HG02884 (cell line): ENCODE measurements around the gene DSCAM.
"Not testable (repeated sequence)": the region's sequence is repeated elsewhere in the genome, so short reads cannot be mapped to it uniquely, and the experiment has no call there.

ENCODE experiments used
- ATAC-seq: cut with Tn5 transposase; IDR thresholded peaks from one replicate; pipeline ENCODE4 v1.9.1; 2021; ENCODE audit warnings: mild to moderate bottlenecking, moderate library complexity; ENCODE audit not compliant: unreplicated experiment

The DSCAM gene

DNA sequence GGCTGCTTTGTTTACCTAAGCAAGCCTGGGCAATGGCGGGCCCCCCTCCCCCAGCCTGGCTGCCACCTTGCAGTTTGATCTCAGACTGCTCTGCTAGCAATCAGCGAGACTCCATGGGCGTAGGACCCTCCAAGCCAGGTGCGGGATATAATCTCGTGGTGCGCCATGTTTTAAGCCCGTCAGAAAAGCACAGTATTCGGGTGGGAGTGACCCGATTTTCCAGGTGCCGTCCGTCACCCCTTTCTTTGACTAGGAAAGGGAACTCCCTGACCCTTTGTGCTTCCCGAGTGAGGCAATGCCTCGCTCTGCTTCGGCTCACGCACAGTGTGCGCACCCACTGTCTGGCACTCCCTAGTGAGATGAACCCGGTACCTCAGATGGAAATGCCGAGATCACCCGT is 818.6 kb downstream of the DSCAM start:
- not testable (repeated sequence) for ATAC-seq

DNA sequence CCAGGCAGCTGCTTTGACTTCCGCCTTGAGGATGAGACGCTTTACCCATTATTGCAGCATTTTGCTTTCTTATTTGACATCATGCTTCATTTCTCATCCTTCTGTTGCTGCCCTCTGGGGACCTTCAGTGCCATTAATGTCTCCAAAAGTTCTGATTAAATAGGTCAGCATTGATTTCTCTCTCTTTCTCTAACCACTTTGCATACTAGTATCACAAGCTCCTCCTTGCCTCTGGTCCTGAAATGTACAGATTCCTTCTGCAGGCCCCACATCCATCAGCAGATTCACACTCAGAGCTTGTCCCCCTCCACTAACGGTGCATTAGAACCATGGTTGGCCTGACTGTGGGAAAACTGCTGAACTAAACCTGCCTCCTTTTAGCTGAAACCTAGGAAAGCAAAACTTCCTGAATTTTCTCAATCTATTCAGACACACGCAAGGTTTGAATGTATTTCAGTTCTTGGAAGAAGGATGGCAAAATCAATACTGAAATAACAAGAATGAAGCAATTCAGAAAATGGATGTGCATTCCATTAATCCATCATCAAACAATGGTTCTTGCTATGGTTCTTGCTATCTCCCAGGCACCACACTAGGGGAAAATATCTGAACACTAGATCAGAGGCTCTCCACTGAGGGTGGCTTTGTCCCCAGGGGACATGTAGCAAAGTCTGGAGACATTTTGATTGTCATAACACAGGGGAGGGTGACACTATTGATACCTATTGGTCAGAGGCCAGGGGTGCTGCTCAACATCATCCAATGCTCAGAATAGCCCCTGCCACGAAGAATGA is 825.2 kb downstream of the DSCAM start:
- ATAC-seq = no peak

DNA sequence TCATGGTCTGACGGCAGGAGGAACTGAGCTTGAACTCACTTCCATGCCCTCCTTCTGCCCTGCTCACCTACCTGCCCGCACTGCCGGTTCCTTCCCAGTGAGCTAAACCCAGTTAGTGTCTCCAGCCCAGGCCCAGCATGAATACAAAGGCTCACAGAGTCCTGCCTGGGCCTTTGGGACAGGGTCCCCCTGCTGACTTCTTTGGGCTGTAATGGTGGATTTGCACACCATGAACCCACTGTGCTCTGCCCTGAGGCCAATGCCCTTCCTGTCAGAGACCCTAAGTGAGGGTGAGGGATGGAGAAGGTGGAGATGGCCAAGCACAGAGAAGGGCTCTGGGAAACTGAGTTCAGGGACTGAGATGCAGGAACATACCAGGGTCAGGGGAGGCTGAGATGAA is 826.3 kb downstream of the DSCAM start:
- no peak for ATAC-seq

DNA sequence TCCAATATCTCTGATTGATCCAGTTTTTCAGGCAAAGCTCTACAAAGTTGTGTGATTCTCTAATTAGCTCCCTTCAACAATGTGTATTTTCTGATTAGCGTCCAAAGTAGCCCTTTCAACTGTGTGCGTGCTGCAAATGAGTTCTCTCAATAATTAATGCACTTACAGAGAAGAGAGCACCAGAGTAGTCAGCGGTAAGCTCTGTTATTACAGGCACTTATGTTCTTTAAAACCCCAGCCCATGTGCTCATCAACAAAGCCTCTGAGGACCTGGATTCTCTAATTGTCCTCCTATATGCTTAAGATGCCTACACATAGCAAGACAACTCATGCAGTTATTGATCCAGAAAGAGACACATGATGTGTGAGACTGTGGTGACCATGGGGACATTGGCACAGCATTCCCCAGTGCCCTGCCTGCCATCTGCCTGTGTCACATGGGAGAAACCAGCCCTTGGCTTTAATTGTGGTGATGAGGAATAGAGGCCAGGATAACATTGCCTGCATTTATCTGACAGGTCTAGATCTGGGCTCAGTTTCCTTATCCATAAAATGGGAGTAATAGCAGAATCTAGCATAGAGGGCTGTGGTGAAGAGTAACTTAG is 828.0 kb downstream of the DSCAM start:
- no peak for ATAC-seq

DNA sequence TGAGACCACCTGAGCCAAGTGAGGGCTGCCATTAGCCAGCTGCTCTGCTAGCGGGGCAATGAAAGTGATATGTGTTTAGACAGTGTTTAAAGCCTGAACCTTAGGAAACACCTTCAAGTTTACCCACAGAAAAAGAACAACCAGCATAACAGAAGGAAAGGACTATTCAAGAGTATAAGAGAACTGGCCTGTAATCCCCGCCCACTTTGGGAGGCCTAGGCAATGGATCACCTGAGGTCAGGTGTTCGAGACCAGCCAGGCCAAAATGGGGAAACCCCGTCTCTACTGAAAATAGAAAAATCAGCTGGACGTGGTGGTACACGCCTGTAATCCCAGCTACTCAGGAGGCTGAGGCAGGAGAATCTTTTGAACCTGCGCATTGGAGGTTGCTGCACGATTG is 830.3 kb downstream of the DSCAM start:
- no peak for ATAC-seq

DNA sequence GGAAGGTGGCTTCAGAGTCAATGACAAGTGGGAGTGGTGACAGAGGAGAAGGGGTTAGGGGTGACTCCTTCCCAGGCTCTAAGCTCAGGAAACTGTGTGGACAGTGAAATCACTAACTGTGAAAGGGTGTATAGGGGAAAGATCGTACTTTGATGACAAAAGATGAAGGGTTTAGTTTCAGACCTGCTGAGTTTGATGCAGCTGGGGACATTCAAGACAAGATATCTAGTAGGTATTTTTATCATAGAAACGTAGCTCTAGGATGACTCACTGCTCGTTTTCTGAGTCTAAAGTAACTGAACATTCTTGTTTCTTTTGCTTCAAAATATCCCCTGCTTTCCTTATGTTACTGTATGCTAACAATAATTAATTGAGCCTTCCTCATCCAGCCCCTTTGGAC is 830.7 kb downstream of the DSCAM start:
- no peak for ATAC-seq

DNA sequence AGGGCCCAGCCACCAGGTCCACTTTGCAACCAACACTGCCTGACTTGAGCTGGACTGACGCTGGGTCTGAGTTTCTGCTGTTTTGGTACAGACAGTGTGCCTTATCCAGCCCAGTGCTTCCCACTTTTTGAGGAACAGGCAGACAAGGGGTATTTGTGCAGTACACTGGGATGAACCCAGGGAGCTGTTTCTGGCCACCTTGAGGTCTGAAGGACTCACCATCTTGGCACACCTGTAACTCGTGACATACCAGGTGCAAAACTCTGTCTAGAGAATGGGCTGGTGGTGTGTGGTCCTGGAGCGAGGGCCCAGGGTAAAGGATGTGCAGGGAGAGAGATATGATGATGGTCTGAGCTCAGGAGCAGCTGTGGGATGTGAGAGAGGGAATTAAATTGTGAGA is 831.1 kb downstream of the DSCAM start:
- ATAC-seq = no peak

DNA sequence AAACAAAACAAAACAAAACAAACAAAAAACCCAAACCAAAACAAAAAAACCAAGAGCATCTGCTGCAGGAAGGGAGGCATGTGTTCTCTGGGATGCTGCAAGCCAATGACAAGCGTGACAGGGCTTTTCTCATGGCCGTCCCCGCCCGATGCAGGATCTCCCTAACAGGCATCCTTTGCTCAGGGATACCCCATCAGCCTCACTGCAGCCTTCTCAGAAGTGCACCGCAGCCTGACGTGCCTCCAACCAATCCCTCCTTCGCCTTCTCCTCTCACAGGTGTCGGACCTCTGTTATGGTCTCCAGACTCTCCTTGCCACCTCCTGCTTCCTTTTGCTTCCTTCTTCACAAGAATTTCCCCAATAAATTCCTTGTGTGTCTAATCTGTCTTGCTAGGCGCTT is 832.6 kb downstream of the DSCAM start:
- ATAC-seq = no peak

DNA sequence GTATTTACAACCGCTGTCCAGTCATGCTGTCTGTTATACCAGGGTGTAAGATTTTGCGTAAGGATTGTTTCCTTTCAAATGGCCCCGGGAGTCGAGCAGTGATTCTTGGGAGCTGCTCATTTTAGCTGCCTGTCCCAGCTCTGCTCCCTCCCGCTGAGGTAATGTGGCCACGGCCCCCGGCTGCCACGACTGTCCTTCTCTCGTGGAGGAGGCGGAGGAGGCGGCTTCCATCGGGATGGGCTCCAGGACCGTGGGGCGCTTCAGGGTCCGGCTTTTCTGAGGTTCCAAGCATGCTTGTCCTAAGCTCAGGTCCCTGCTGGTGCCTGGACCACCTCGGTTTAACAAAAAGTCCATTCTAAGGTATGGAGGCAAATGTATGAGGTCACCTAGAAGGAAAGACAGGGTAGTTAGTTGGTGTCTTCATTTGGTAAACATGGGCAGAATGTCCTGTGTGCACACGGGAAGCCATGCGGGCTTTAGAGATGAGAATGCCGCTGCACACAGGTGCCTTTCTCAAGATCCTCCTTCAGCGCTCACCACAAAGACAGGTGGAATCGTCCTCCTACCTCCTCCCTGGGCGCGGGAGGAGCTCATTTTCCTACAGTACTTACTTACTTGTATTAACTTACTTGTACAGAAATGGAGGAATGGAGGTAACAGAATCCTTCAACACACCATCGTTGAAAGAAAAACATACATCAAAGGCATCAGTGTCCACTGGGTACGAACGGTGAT is 833.8 kb downstream of the DSCAM start:
- ATAC-seq = no peak

DNA sequence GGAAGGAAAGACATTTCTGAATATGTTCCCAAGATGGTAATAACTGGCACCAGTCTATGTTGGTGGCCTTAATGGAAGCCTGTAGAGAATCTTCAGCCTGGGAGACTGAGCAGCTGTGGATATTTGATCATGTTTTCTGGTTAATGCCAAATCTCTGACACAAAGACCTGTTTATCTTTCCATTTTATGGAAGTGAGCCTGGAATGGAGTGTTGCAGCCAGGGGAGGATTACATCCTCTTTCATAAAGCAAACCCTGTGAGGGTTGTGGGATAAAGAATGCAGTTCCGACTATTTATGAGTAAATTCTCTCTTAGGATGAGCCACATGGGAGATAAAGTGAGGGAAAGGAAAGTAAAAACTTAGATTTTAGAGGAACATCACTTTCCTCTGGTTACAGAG is 835.6 kb downstream of the DSCAM start:
- ATAC-seq = no peak

DNA sequence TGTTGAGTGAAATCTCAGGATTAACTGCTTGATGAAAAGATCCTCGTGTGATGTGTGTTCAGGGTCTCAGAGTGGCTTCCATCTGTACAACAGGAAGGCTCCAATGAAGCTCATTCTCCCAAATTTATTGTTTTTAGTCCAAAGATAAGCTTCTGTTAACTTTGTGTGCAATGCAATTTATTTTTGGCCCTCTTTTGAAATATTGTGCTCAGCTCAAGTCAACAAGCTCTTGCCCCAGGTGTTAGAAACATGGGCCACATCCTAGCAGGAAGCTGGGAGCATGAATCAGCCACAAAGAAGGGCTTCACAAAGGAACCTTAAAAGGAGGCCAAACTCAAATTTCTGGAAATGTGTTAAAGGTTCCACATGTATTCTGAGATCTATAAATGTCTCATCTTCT is 844.0 kb downstream of the DSCAM start:
- no peak for ATAC-seq

DNA sequence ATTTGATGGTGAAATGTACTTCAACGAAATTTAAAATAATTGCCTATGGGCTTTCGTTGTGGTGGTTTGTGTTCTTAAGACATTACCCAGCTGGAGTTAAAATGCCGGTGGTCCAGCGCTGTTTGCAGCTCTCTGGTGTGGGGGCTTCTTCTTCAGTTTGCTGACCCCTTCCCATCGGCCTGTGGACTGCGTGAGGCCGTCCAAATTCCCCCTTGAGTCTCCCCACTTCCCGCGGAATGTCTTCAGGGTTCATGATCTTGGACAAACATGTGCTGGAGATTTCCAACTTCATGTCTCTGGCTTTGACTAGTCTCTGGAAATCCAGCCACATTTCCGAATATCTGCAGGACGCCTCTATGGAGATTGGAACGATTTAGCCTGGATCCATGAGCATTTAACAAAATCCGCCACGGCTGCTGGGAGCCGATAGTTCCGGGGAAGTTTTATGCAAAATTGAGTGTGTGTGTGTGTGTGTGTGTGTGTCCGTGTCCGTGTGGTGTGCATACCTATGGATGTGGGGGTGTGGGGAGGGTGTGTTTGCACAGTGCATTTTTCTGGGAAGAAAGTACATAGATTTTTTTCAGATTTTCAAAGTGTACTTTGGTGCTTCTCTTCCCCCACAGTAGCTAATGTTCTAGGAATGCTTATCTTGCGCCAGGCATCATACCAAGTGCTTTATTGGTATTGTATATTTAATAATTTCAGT is 862.5 kb downstream of the DSCAM start:
- no peak for ATAC-seq

DNA sequence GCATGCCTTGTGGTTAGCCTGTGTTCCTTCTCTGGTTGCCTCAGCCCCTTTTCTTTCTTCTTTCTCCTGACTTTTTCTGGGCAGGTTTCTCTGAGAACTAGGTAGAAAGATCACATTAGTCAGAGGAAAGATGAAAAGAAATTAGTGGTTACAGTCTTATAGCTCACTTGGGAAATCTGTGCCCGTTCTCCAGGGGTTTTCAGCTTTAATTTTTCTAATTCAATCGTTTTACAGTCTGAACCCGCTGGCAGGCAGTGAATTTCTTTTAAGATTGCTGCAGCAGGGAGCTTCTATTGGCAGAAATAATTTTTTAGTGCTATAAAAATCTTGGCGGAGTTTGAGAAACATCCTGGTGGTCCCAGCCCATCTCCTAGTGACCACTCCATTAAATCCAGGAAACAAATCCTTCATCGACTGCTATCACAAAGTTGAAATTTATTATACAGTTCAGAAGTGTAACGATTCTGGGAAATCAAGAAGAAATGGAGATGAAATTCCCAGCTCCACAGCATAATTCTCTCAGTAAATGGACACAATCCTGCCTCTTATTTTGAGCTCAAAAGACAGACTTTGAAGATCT is 866.6 kb downstream of the DSCAM start:
- ATAC-seq = no peak

DNA sequence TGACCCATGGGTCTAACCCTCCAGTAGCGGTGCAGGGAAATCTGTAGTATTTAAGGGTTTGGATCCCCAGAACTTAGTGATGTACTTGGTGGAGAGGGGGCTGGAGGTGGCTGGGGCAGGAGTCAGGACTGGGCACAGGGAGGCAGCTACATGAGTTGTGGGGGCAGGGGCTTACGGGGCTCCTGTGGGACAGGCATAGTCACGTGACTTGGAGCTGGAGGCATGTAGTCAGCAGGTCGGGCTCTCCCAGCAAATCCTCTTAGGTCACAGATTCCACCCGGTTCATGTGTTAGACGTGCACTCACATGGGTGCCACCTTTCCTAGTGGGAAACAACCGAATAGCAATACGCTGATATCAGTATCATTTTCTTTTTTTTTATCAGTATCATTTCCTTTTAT is 867.6 kb downstream of the DSCAM start:
- ATAC-seq = no peak

DNA sequence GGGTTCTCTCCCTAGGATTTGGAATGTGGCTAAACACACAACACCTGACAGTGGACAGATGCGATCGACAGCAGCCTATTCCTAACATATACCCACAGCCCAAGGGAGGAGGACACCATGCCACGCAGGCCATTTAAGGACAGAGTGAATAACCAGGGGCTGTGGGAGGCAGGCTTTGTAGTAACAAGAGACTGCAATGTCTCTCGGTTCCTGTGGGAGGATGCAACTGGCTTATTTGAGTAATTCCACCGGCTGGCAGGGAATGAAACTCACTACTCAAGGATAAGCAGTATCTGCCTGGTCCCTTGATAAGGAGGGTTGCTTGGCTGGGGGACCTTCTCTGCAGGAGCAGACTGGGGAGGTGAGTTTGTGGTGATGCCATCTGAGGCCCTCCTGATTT is 870.2 kb downstream of the DSCAM start:
- no peak for ATAC-seq

DNA sequence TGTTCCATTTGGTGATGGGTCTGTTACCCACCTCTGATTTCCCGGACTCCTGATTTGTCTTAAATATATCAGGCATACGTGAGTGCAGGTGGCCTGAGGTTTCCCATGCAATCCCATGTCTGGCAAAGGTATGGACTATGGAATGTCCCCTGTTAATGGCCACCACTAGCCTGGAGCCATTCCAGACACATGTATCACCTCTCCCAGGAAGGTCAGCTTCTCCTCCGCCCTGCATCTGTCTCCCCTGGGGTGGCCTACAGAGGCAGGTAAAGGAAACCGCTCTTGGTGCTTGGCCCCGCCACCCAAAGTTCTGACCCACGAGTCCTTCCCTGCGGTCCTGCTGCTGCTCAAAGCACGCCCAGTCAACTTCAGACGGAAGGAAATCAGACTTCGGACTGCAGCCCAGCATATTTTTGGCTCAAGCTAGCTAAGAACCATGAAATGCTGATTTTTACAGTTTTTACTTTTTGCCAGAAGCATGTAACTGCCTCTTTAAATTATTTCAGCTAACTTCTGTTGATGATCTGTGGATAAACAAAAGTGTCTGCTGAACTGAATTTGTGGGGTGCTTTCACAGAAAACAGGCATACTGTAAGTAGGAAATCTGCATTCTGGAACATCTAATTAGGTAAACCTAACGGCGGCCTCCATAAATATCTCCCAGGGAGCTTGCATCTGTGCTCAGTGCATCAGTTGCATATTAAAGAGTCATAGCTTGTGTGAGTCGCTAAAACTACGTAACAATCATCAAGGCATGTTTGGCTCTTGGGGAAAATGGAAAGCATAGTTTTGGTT is 873.8 kb downstream of the DSCAM start:
- ATAC-seq = no peak

DNA sequence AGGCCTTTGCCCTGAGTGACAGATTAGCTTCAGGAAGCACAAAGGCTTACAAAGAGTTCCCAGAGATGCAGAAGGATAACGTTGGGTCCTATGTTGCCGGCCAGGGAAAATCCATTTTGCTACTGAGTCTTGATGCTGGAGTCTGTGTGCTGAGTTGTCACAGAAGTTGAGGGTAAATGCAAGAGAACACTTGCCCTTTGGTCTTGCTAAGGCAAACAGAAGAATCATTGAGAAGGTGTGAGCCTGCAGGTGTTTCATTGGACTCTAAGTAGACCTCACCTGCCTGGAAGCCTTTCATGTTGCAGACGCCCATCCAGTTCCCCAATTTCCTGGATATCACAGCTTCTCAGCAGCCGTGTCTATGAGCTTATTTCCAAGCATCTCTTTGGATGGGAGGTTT is 874.5 kb downstream of the DSCAM start:
- no peak for ATAC-seq

DNA sequence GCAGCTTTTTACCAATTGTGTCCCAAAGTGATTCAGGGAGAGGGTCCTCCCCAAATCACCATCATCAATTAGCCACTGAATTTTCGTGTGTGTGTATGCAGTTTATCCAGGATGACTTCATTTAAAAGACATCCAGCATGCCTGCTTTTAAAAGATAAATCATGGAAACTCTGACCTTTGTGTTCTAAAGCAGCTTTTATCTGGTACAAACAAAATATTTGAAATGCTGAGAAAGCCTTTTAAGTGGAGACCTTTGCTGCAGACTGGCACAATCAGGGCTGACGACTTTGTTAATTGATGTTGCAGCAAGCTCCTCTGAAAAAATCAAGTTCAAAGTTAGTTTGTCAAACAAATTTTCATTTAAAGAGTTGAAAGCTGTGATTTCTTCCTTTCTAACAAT is 875.0 kb downstream of the DSCAM start:
- no peak for ATAC-seq

DNA sequence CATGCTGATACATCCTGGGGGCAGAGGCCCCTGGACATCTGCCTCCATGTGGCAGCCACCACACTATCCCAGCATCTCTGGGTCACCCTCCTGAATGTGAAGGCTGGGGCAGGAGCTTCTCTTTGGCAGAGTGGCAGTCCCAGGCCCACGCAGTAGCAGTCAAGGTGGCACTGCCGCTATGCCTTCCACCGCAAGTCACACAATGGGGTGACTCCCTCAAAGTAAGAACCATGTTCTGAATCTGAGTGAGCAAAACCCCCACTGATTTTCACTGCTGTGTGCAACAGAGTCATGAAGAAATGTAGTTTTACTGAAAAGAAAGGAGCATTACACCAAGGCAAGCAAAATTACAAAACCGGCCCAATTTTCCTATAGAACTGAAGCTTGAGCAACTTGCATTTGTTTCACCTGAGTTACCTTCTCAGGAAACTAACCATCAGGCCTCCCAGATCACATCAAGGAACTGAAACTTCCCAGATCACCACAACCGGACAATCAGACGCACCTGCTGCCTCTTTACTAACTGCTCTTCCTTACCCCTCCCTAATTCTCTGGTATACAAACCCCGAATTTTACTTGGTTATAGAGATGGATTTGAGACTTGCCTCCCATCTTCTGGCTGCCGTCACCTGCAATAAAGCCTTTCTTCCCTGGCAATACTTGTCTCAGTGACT is 877.1 kb downstream of the DSCAM start:
- no peak for ATAC-seq

DNA sequence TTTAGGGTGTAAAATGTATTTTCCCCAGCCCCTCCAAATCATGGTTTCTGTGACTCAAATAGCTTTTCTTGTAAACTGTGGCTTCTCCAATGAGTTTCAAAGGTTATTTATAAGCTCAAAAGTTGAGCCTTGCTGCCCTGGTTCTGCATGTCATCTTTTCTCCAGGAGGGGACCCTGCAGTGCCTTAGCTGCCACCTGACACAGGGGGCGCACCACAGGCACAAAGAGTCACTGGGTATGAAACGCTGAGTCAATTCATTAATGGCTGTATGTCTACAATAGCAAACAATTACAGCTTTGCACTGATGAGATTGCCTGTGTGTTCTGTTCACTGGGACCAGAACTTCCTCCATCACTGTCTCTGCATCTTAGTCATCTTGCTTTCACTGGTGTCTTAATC is 878.9 kb downstream of the DSCAM start:
- ATAC-seq = no peak
